Caki2 (cell line): ENCODE measurements around the gene CNOT1. TPM values are rescaled to one million over a fixed set of nuclear protein-coding genes. Genes with fewer than 3 reads are reported as not detected.
"Not testable (repeated sequence)": the region's sequence is repeated elsewhere in the genome, so short reads cannot be mapped to it uniquely, and the experiment has no call there.

ENCODE experiments used
- DNase-seq: peaks from one replicate; pipeline ENCODE4 v3.0.0-alpha.2; 2015; ENCODE audit warnings: low read depth
- in situ Hi-C: cut with HindIII; loops from 2 replicates; pipeline ENCODE4 v1.10.0; 2016; ENCODE audit warnings: low sequenced_read_pairs, low pct_unique_long_range_greater_than_20kb, mixed read lengths
- total RNA-seq: library from RNA; depleted of rRNA; stranded (reverse); fragments of >200 nt; shearing (Covaris generic); gene quantifications from 2 replicates; pipeline ENCODE4 v1.2.3, GENCODE V29; 2014; ENCODE audit warnings: low replicate concordance

CNOT1 gene
- total RNA-seq, 1 experiment from 2014 or later = 60.7 TPM

- in situ Hi-C loops = no loop called here
Measured at GRCh38 chr16:58640949-58641348, 11.3 kb upstream of the CNOT1 start.

GRCh38 chr16:58639836-58640235 lies 10.2 kb upstream of the CNOT1 start:
- in situ Hi-C loops = no loop called here
- DNase-seq = no peak

More at GRCh38 chr16:58640949-58641348, 11.3 kb upstream of the CNOT1 start:
- DNase-seq = no peak

GRCh38 chr16:58639230-58639629 lies 9.6 kb upstream of the CNOT1 start:
- in situ Hi-C loops = no loop called here
- DNase-seq = no peak

- DNase-seq = peak; percentile 69
- in situ Hi-C loops = no loop called here
Measured at GRCh38 chr16:58638148-58639036, 8.8 kb upstream of the CNOT1 start.

- DNase-seq, in situ Hi-C loops: not testable (repeated sequence)
Measured at GRCh38 chr16:58637021-58637420, 7.4 kb upstream of the CNOT1 start.

GRCh38 chr16:58636466-58636865 lies 6.8 kb upstream of the CNOT1 start:
- DNase-seq = no peak
- in situ Hi-C loops = no loop called here

GRCh38 chr16:58635502-58635901 lies 5.9 kb upstream of the CNOT1 start:
- in situ Hi-C loops = no loop called here
- DNase-seq = no peak

- no peak for DNase-seq
- in situ Hi-C loops = no loop called here
Measured at GRCh38 chr16:58634265-58634802, 4.7 kb upstream of the CNOT1 start.

- peak; percentile 27 for DNase-seq
- in situ Hi-C loops = no loop called here
Measured at GRCh38 chr16:58628845-58629732, 537 bp downstream of the CNOT1 start.

GRCh38 chr16:58624209-58624608 lies 5.4 kb downstream of the CNOT1 start:
- in situ Hi-C loops = no loop called here
- no peak for DNase-seq

- in situ Hi-C loops = no loop called here
- no peak for DNase-seq
Measured at GRCh38 chr16:58620396-58620795, 9.2 kb downstream of the CNOT1 start.

- no peak for DNase-seq
- in situ Hi-C loops = no loop called here
Measured at GRCh38 chr16:58615280-58615679, 14.3 kb downstream of the CNOT1 start.

GRCh38 chr16:58614860-58615259 lies 14.8 kb downstream of the CNOT1 start:
- no peak for DNase-seq
- in situ Hi-C loops = no loop called here

- DNase-seq = no peak
- in situ Hi-C loops = no loop called here
Measured at GRCh38 chr16:58614212-58614611, 15.4 kb downstream of the CNOT1 start.

- in situ Hi-C loops, DNase-seq: not testable (repeated sequence)
Measured at GRCh38 chr16:58612965-58613364, 16.7 kb downstream of the CNOT1 start.

GRCh38 chr16:58608601-58609136 lies 21.0 kb downstream of the CNOT1 start:
- DNase-seq = no peak
- in situ Hi-C loops = no loop called here

- in situ Hi-C loops = no loop called here
Measured at GRCh38 chr16:58605562-58605961, 24.1 kb downstream of the CNOT1 start.

GRCh38 chr16:58591083-58591482 lies 38.5 kb downstream of the CNOT1 start:
- in situ Hi-C loops = no loop called here
- no peak for DNase-seq

More at GRCh38 chr16:58605562-58605961, 24.1 kb downstream of the CNOT1 start:
- DNase-seq = no peak
